Measurements from ENCODE around the gene ESRRG.

ESRRG gene

DNA sequence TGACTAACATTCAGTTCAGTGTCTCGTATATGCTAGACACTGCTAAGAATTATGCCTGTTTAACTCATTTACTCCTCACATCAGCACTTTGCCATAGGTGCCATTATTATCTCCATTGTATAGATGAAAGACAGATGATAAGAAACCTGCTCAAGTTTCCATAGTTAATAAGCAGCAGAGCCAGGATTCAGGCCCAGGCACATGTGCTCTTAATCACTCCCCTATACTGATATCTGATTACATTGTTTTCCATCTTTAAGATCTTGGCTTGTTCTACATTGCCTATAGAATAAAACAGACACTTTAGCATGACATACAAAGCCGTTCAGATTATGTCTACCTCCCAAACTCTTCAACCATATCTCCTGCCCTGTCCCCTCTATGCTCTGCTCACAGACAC lies 269.5 kb downstream of the ESRRG start:
- DNase-seq (ENCODE audit: low spot score): no peak
- H2AFZ ChIP-seq (ENCODE audit: low read length): no peak overlapping the region
- no peak overlapping the region for H2BK12ac ChIP-seq (ENCODE audit: low read length)
- H4K8ac ChIP-seq (ENCODE audit: low read depth, low read length): no peak overlapping the region
- no peaks in the 10 kb centered on the region for H3K79me1 ChIP-seq (ENCODE audit: low read depth, low read length)
- no peak overlapping the region for H2BK120ac ChIP-seq (ENCODE audit: low read depth, low read length)
- H3K27ac ChIP-seq (replicated peaks; ENCODE audit: low read length): no peak overlapping the region
- no peak overlapping the region for H2BK5ac ChIP-seq (ENCODE audit: low read length)
- H3K23ac ChIP-seq (ENCODE audit: low read depth, low read length, poor library complexity): no peak overlapping the region
- no peak overlapping the region for H2BK15ac ChIP-seq (ENCODE audit: low read length)
- H3K4me2 ChIP-seq (ENCODE audit: insufficient read depth, low read length, poor library complexity, severe bottlenecking): no peak overlapping the region
- H3K27me3 ChIP-seq (ENCODE audit: control insufficient read depth in 3 of 3, insufficient read depth in 3 of 3, low read depth in 1 of 3, low read length in 3 of 3): no peaks in the 10 kb centered on the region
- H4K91ac ChIP-seq (ENCODE audit: low read depth, low read length, poor library complexity): no peak overlapping the region
- no peak overlapping the region for H3K18ac ChIP-seq (ENCODE audit: low read length)
- H3K9ac ChIP-seq (ENCODE audit: low read depth, low read length, poor library complexity): no peak overlapping the region
- no peaks in the 10 kb centered on the region for H3K36me3 ChIP-seq (replicated peaks in 1 of 2; ENCODE audit: control insufficient read depth in 2 of 2, insufficient read depth in 2 of 2, low read length in 2 of 2)
- H3K4me1 ChIP-seq (ENCODE audit: control insufficient read depth in 2 of 2, insufficient read depth in 1 of 2, low read depth in 1 of 2, low read length in 2 of 2): peaks cover 0 to 6% of the 10 kb centered on the region in 2 donors
- no peak overlapping the region for H2AK5ac ChIP-seq (ENCODE audit: low read depth, low read length)
- no peak overlapping the region for H3K4ac ChIP-seq (ENCODE audit: low read length)
- no peaks in the 10 kb centered on the region for H3K9me3 ChIP-seq (replicated peaks in 1 of 2; ENCODE audit: control insufficient read depth in 2 of 2, insufficient read depth in 1 of 2, low read depth in 1 of 2, low read length in 2 of 2)
- WGBS, 2 donors (ENCODE audit: extremely low coverage in 2 of 2, insufficient read length in 2 of 2, insufficient replicate concordance in 1 of 2): no CpG with 5 or more reads among the region's 2 CpGs
- no peak overlapping the region for H3K4me3 ChIP-seq (ENCODE audit: low read length in 2 of 2)
- no peak overlapping the region for H3K14ac ChIP-seq (ENCODE audit: low read length)
